SW480 (cell line): ENCODE data around the gene PIP5K1C.

Experiments used
- DNase-seq: peaks from one replicate; pipeline ENCODE4 v3.0.0-alpha.2; 2016; ENCODE audit warnings: low spot score

PIP5K1C gene

DNA sequence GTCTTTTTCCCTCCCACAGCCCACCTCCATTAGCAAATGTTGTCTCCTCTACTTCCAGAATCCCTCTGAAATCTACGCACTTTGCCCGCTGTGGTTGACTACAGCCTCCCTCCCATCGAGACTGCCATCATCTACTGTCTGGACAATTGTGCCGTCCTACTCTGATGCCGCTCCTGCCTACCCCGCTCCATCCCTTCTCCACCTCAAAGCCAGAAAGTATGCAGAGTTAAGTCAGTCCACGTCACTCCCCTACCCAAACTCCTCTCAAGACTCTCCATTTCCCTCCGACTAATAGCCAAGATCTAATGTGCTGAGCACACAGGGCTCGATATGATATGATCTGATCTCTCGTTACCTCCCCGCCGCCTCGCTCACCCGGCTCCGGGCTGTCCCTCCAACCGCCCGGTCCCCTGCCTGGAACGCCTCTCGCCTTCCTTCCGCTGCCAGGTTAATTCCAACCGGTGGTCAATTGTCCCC lies 74.2 kb downstream of the PIP5K1C start:
- no peak for DNase-seq

- no peak for DNase-seq
Measured at GRCh38 chr19:3623716-3624115, 76.6 kb downstream of the PIP5K1C start.

DNA sequence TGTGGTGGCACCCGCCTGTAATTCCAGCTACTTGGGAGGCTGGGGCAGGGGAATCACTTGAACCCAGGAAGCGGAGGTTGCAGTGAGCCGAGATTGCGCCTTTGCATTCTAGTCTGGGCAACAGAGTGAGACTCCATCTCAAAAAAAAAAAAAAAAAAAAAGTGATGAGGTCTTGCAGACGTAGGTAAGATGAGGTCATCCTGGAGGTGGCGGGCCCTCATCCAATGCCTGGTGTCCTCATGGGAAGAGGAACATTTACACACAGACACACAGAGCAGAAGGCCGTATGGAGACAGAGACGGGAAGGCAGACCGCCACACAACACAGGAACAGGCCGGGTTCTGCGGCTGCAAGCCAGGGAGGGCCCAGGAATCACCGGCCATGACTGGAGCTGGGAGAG lies 78.0 kb downstream of the PIP5K1C start:
- DNase-seq, result no peak

GRCh38 chr19:3621689-3622088 lies 78.6 kb downstream of the PIP5K1C start:
- DNase-seq, result no peak

DNA sequence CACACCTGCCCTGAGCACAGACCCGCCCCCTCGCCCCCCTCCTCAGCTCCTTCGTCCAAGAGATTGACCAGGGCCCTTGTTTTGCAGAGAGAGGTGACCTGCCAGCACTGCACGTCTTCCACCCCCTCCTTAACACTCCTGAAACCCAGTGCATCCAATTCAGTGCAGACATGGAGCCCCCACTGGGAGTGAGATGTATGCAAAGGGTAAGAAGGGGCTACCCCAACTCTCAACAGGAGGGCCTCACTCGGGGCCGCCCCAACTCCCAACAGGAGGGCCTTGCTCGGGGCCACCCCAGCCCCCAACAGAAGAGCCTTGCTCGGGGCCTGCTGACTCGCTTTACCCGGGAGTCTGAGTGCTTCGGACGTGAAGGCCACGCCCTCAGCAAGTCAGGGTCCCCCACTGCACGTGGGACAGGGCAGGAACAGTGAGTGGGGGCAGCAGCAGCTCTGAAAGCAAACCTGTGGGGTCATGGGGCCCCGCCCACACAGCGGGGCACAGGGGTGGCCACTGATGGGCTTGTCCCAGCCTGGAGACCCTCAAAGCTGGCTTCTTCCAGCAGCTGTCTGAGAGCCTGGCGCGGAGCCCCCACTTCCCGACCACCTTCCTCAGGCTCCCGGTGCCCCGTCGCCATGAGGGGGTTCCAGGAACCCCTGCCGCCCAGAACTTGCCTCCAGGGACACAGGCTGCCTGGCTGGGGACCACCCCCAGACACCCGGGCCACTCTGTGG lies 79.3 kb downstream of the PIP5K1C start:
- no peak for DNase-seq

- DNase-seq, result no peak
Measured at GRCh38 chr19:3620145-3620816, 80.0 kb downstream of the PIP5K1C start.

DNA sequence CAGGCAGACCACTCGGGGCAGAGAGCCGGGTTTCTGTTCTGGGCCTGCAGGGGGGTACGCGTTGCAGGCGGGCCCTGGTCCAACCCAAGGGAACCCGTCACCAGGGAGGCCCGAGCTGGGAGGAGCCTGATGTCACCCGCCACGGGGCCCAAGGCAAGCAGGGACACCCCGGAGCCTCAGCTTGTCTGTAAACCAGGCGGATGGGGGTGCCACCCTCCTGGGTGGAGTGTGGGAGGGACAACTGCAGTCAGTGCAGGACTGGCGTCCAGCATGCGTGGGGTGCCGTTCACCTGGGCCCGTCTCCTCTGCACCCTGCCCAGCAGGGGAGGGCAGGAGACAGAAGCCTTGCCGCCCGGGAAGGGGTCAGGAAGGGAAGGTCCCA lies 80.6 kb downstream of the PIP5K1C start:
- DNase-seq, result no peak

- no peak for DNase-seq
Measured at GRCh38 chr19:3618811-3619630, 81.2 kb downstream of the PIP5K1C start.

DNA sequence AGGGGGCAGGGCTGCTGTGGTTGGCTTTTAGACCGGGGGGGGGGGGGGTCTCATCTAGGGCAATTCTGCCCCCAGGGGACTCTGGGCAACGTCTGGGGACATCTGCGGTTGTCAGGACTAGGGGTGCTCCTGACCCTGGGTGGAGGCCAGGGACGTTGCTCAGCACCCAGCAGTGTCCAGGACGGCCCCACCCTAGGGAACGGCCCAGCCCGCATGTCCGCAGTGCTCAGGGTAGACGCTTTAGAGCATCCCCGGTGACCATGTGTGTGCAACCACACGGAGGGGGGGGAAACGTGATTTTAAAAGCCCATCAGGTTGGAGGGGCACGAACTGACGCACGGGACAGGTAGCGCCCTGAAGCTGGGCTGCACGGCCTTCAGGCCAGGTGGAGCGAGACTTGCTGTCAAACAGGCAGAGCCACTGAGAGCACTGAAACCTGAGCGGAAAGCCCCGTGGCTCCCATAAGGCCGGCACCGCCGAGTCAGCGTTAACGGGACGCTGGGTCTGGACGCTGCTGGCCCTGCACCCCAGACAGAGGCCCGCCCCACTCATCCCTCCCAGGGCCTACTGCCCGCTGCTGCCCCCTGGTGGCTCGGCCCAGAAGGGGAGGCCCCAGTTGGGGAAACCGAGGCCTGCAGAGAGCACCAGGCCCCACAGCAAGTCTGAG lies 82.0 kb downstream of the PIP5K1C start:
- no peak for DNase-seq

GRCh38 chr19:3617463-3617862 lies 82.8 kb downstream of the PIP5K1C start:
- DNase-seq, result no peak

GRCh38 chr19:3615524-3616135 lies 84.6 kb downstream of the PIP5K1C start:
- DNase-seq, result no peak

DNA sequence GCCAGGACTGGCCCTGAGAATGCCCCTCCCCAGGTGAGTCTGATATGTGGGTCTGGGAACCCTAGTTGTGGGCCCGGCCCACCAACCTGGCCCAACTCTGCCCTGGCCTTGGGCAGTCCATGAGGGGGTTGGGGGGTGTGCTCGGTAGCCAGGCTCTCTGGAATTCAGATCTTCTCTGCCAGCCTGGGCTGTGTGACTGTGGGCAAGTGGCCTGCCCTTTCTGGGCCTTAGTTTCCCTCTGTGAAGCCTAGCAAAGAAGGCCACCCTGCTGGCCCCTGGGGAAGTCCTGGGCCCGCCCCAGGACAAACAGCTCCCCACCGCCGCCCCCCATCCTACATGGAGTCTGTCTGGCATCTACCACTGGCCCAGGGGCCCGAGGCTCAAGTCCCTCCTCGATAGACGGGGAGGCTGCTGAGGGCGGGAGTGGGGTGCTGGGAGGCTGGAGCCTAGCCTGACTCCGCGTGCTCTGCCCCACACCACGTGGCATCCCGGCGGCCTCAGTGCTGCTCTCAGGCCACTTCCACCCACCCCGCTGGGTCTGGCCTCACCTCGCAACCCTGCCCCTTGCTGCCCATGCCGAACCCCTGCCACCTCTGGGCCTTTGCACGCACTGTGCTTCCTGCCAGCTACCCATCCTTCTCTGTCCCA lies 85.3 kb downstream of the PIP5K1C start:
- no peak for DNase-seq

- no peak for DNase-seq
Measured at GRCh38 chr19:3613818-3614661, 86.2 kb downstream of the PIP5K1C start.

DNA sequence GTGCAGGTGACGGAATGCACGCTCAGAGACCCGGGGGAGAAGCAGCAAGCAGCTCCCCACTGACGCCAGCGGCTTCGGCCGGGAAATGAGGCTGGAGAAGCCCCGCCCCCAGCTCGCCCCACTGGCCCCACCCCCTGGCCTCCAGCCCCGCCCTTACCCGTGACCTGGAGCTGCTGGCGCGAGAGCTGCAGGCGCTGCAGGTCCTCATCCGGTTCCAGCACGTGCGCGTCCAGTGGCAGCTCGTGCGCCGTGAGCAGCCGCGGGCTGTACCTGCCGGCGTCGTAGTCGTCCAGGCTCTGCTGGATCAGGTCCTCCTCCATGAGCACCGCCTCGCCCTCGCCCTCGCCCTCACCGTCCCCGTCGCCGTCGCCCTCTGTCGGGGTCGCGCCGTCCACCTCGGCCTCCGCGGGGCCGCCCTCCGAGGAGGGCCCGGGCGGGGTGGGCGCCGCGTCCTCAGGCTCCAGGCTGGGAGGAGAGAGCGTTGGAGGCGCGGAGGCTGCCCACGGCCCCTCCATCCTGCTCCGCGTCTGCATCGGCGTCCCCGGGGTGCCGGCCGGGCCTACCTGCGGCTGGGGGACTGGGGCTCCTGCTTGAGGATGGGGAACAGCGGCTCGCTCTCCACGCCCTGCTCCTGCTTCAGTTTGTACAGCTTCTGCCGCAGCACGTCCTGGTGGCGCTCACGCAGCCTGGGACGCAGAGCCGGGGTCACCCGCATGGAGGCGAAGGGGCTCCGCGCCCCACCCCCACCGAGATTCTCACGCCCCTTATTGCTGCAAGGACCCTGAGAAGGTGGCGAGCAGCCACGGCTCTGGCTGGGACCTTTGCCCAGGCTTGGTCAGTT lies 87.1 kb downstream of the PIP5K1C start:
- DNase-seq, result no peak

DNA sequence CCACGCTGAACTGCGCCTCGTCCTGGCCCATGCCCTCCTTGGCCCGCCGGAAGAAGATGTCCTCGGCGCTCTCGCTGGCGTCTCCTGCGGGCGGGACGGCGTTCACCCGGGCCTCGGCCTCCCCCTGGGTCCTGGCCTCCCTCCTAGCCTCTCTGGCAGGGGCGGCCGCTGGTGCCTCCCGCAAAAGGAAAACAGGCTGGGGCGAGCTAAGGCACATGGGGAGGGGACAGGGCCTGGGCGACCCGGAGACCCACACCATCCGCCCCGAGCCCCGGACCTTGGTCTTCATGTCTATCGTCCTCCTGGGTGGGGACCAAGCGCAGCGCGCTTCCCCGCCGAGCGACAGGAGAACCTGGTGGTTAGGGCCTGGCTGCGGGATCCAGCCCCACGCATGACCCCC lies 87.9 kb downstream of the PIP5K1C start:
- DNase-seq, result no peak

DNA sequence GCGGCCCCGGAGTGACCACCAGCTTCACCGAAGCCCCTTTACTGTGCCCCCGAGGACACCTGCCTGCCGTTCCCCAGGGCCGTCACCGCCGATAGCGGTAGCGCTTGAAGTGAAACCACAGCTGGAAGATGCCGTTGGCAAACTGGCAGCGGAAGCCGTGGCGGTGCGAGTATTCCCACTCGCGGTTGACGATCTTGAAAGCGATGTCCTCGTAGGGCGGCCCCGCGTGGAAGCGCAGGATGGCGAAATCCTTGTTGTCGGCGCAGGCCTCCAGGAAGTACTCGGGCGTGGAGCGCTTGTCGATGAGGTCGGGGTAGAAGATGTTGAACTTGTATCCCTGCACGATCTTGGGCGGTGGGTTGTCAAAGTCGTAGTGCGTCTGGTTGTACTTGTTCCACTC lies 88.4 kb downstream of the PIP5K1C start:
- no peak for DNase-seq

GRCh38 chr19:3610745-3611717 lies 89.2 kb downstream of the PIP5K1C start:
- no peak for DNase-seq
